Testis (tissue), 2 donors: ENCODE measurements around the gene SF1.

Source experiments
- CTCF ChIP-seq, 3 experiments: fragments of 450-650 bp in 2 of 3; fragments of 200-600 bp in 1 of 3; sonication (generic) in 1 of 3; IDR thresholded peaks; one replicate each; pipeline ENCODE4 v1.5.1; 2016 to 2019; ENCODE audit warnings: antibody characterized with exemption in 3 of 3, mild to moderate bottlenecking in 2 of 3, moderate library complexity in 1 of 3
- POLR2A ChIP-seq: fragments of 450-650 bp; IDR thresholded peaks from one replicate; pipeline ENCODE4 v1.6.1; 2017; ENCODE audit warnings: antibody characterized with exemption, mild to moderate bottlenecking, moderate library complexity

- TF ChIP-seq CTCF (IDR thresholded peaks at IDR 0.05), result no peak
- TF ChIP-seq POLR2A, result no peak
Measured at GRCh38 chr11:64726867-64727530, 51.3 kb downstream of the SF1 start.
